Fibroblast of skin of left quadriceps (primary cell): Measurements from ENCODE around the gene NGEF.
"Not testable (repeated sequence)": the region's sequence is repeated elsewhere in the genome, so short reads cannot be mapped to it uniquely, and the experiment has no call there.

Source experiments
- DNase-seq, 2 experiments: peaks; one replicate each; pipeline ENCODE4 v3.0.0-alpha.2; 2013; ENCODE audit warnings: low read depth in 2 of 2

The NGEF gene

GRCh38 chr2:232871835-232872736, 141.0 kb downstream of the NGEF start:
- DNase-seq: no peak

GRCh38 chr2:232871418-232871834, 141.6 kb downstream of the NGEF start:
- no peak for DNase-seq

- DNase-seq: no peak
Observed at GRCh38 chr2:232870766-232871371, 142.2 kb downstream of the NGEF start.

GRCh38 chr2:232870018-232870765, 142.9 kb downstream of the NGEF start, which contains the start of gene SNORC:
Gene SNORC (plus strand): TSS chr2:232870264. CDS start chr2:232870342, 78 bp downstream.
- DNase-seq: no peak

GRCh38 chr2:232869138-232870017, 143.7 kb downstream of the NGEF start:
- DNase-seq: no peak

- no peak for DNase-seq
Observed at GRCh38 chr2:232866104-232866503, 147.0 kb downstream of the NGEF start.

GRCh38 chr2:232865165-232865564, 147.9 kb downstream of the NGEF start:
- no peak for DNase-seq

- no peak for DNase-seq
Observed at GRCh38 chr2:232863996-232864395, 149.1 kb downstream of the NGEF start.

- DNase-seq: no peak
Observed at GRCh38 chr2:232861353-232861752, 151.7 kb downstream of the NGEF start.

- no peak for DNase-seq
Observed at GRCh38 chr2:232860593-232861241, 152.3 kb downstream of the NGEF start.

- DNase-seq: no peak
Observed at GRCh38 chr2:232859385-232859916, 153.6 kb downstream of the NGEF start.

GRCh38 chr2:232857158-232857563, 155.9 kb downstream of the NGEF start:
- DNase-seq: no peak

- peak; percentile 22 to 24 for DNase-seq
Observed at GRCh38 chr2:232854082-232854481, 159.0 kb downstream of the NGEF start.

GRCh38 chr2:232852676-232853075, 160.4 kb downstream of the NGEF start:
- DNase-seq: no peak

- DNase-seq: not testable (repeated sequence)
Observed at GRCh38 chr2:232852081-232852480, 161.0 kb downstream of the NGEF start.

- DNase-seq: no peak
Observed at GRCh38 chr2:232850039-232850438, 163.0 kb downstream of the NGEF start.

GRCh38 chr2:232846055-232846454, 167.0 kb downstream of the NGEF start:
- DNase-seq: no peak

GRCh38 chr2:232843834-232844233, 169.2 kb downstream of the NGEF start:
- DNase-seq: no peak

- no peak for DNase-seq
Observed at GRCh38 chr2:232842689-232843088, 170.4 kb downstream of the NGEF start.

GRCh38 chr2:232839411-232840079, 173.5 kb downstream of the NGEF start:
- no peak for DNase-seq
